Immature natural killer cell (primary cell): Measurements from ENCODE around the gene UGDH. TPM values are rescaled to one million over a fixed set of nuclear protein-coding genes. Genes with fewer than 3 reads are reported as not detected.
"Not testable (repeated sequence)": the region's sequence is repeated elsewhere in the genome, so short reads cannot be mapped to it uniquely, and the experiment has no call there.

Experiments used
- DNase-seq, 3 donors: peaks; one replicate each; pipeline ENCODE4 v3.0.0; 2022; ENCODE audit warnings: mixed read lengths in 1 of 3
- H3K27ac Mint-ChIP-seq, 6 donors: one replicate each; pipeline ENCODE4 v1.8.0; 2020; ENCODE audit warnings: mixed read lengths in 6 of 6, mild to moderate bottlenecking in 5 of 6, inconsistent platforms in 4 of 6, moderate library complexity in 3 of 6
- H3K27me3 Mint-ChIP-seq, 3 donors: one replicate each; pipeline ENCODE4 v1.8.0; 2020 to 2021; ENCODE audit warnings: low read depth in 3 of 3, mild to moderate bottlenecking in 3 of 3, mixed read lengths in 3 of 3, moderate library complexity in 3 of 3, inconsistent platforms in 1 of 3
- H3K36me3 Mint-ChIP-seq, 3 donors: one replicate each; pipeline ENCODE4 v1.8.0; 2020; ENCODE audit warnings: mixed read lengths in 3 of 3, inconsistent platforms in 2 of 3, mild to moderate bottlenecking in 2 of 3
- H3K4me1 Mint-ChIP-seq, 2 donors: one replicate each; pipeline ENCODE4 v1.8.0; 2020; ENCODE audit warnings: inconsistent platforms in 2 of 2, mild to moderate bottlenecking in 2 of 2, mixed read lengths in 2 of 2, moderate library complexity in 1 of 2
- H3K4me3 Mint-ChIP-seq, 5 donors: one replicate each; pipeline ENCODE4 v1.8.0; 2020; ENCODE audit warnings: mild to moderate bottlenecking in 5 of 5, mixed read lengths in 5 of 5, inconsistent platforms in 3 of 5, moderate library complexity in 3 of 5
- H3K9me3 Mint-ChIP-seq, 6 donors: one replicate each; pipeline ENCODE4 v1.8.0; 2020; ENCODE audit warnings: mild to moderate bottlenecking in 6 of 6, mixed read lengths in 6 of 6, inconsistent platforms in 4 of 6, moderate library complexity in 3 of 6
- polyA plus RNA-seq, 3 donors: library from polyadenylated mRNA; unstranded; fragments of 300-500 nt; fragmentation: Illumina TruSeq; gene quantifications; one replicate each; pipeline ENCODE4 v1.2.3, GENCODE V29; 2021

UGDH gene
- polyA plus RNA-seq, 3 donors from 2014 or later: 29.4 to 48.0 (median 40.0) TPM

DNA sequence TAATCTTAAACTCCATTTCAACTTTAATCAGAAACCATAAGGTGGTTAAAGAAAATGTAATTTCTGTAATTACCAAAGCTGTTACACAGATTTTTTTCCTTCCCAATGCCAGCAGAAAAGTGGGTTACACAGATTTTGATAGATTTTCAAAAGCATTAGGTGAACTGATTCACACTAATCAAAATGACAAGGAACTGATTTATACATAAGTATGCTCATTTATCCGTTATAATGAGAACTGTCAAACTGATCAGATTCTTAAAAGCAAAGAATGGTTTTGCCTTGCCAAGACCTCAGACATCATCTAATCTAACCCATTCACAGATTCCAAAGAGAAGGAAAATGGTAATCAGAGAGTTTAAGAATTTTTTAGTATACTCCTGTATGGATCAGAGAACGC is 5.2 kb downstream of the UGDH start:
- no peaks in the 10 kb centered on the region for H3K36me3 Mint-ChIP-seq
- H3K9me3 Mint-ChIP-seq: no peaks in the 10 kb centered on the region
- H3K4me1 Mint-ChIP-seq: peaks cover 13 to 15% of the 10 kb centered on the region in 2 donors
- H3K27me3 Mint-ChIP-seq: peaks cover 0 to 2% (median 0%) of the 10 kb centered on the region in 3 donors
- no peak for DNase-seq
- no peak overlapping the region for H3K4me3 Mint-ChIP-seq
- no peak overlapping the region for H3K27ac Mint-ChIP-seq

DNA sequence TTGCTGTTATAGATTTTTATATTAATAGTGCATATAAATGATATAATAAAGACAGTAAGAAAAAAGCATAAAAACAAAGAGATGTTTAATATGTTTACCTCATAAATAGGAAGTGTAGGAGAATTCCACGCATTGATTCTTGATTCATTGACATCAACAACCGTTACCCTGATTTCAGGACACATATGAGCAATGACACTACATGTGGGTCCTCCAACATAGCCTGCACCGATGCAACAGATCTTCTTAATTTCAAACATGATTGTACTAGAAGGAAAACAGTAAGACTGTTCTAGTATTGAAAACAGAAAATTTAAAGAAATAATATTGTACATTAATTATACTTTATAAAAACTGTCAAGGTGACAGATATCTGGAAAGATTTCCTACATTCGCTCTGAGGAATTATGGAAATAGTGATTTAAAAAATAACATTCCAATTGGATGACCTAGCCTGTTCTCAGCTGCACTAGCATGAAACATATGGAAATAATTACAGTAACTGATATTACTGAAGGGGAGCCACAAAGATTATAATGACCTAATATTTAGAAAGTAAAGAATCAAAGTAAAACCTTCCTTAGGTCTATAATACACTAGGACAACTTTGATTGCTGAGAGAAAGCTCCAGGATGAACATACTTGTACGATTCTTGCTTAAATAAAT is 5.9 kb downstream of the UGDH start:
- Mint-ChIP-seq H3K27me3 (no peaks in the 10 kb centered on the region), H3K36me3 (peaks cover 0 to 3% (median 3%) of the 10 kb centered on the region in 3 donors), H3K9me3 (no peaks in the 10 kb centered on the region), H3K4me1 (peaks cover 7 to 8% of the 10 kb centered on the region in 2 donors), H3K27ac (no peak overlapping the region), H3K4me3 (no peak overlapping the region)
- DNase-seq: no peak

DNA sequence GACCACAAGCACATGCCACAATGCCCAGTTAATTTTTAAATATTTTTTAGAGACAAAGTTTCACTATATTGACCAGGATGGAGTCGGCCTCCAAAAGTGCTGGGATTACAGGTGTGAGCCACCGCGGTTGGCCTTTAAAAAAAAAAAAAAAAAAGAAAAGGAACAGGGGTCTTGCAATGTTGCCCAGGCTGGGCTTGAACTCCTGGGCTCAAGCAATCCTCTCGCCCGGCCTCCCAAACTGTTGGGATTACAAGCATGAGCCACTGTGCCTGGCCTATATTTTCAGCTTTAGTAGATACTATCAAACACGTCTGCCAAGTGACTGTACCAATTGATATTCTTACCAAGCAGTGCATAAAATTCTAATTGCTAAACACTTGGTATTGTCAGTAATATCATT is 8.8 kb downstream of the UGDH start:
- H3K4me1 Mint-ChIP-seq: no peaks in the 10 kb centered on the region
- H3K9me3 Mint-ChIP-seq: no peaks in the 10 kb centered on the region
- H3K27ac Mint-ChIP-seq: no peak overlapping the region
- H3K27me3 Mint-ChIP-seq: no peaks in the 10 kb centered on the region
- H3K36me3 Mint-ChIP-seq: peaks cover 0 to 6% (median 5%) of the 10 kb centered on the region in 3 donors
- no peak for DNase-seq
- H3K4me3 Mint-ChIP-seq: no peak overlapping the region

DNA sequence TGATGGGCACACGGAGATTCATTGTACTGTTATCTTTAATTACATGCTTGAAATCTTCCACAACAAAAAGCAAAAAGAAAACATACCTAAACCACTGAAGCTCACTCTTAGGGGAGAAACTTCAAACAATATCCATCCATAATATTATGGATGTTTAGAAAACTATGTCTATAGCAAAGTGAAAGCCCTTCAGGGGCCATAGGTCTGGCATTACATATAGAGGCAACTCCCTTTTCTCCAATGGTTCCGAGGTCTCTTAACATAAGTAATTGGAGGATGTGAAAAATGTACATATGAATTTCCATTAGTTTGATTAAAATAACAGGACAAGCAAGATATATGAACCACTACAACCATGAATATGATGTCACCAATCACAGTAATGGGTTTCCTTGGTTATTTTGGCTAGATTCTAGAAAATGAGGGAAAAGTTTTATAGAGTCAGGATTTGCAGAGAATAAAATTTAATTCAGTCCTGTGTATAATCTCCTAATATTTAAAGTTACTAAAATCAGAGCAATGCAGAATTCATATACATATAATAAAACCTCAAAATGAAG is 10.8 kb downstream of the UGDH start:
- no peaks in the 10 kb centered on the region for H3K4me1 Mint-ChIP-seq
- H3K9me3 Mint-ChIP-seq: no peaks in the 10 kb centered on the region
- no peak overlapping the region for H3K4me3 Mint-ChIP-seq
- H3K27me3 Mint-ChIP-seq: no peaks in the 10 kb centered on the region
- no peak overlapping the region for H3K27ac Mint-ChIP-seq
- peaks cover 4 to 15% (median 11%) of the 10 kb centered on the region in 3 donors for H3K36me3 Mint-ChIP-seq
- DNase-seq: no peak

DNA sequence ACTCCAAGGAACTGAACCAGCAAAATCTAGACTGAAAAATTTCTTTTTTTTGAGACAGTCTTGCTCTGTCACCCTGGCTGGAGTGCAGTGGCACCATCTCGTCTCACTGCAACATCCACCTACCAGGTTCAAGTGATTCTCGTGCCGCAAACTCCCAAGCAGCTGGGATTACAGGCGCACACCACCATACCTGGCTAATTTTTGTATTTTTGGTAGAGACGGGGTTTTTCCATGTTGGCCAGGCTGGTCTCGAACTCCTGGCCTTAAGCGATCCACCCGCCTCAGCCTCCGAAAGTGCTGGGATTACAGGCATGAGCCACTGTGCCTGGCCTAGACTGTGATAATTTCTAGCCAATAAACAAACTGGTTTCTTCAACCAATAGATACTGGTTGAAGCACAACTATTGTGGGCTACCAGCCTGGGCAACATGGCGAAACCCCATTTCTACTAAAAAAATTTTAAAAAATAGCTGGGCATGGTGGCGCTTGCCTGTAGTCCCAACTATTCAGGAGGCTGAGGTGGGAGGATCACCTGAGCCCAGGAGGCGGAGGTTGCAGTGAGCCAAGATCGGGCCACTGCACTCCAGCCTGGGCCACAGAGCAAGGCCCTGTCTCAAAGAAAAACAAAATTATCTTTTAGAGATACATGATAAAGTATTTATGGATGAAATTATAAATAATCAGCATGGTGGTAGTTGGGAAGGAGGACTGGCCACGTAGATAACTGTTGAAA is 11.4 kb downstream of the UGDH start:
- not testable (repeated sequence) for DNase-seq, H3K27me3 Mint-ChIP-seq, H3K4me1 Mint-ChIP-seq, H3K27ac Mint-ChIP-seq, H3K9me3 Mint-ChIP-seq, H3K4me3 Mint-ChIP-seq
- H3K36me3 Mint-ChIP-seq: peaks cover 4 to 15% (median 12%) of the 10 kb centered on the region in 3 donors

DNA sequence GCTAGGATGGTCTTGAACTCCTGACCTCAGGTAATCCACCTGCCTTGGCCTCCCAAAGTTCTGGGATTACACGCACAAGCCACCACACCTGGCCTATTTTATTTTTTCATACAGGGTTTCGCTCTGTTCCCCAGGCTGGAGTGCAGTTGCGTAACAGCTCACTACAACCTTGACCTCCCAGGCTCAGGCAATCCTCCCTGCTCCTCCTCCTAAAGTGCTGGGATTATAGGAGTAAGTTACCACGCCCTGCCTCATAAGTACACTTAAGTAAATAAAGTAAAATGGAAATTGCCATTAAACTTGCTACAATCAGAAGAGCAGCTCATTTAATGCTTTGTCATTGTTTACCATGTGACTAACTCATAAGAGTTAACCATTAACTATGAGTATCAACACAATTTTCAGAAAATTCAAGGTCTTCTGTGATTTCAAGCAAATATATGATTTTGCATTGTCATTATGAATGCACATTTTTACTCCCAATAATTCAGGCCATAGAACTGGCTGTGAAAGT is 12.3 kb downstream of the UGDH start:
- H3K4me1 Mint-ChIP-seq: no peaks in the 10 kb centered on the region
- DNase-seq: no peak
- H3K27me3 Mint-ChIP-seq: no peaks in the 10 kb centered on the region
- no peaks in the 10 kb centered on the region for H3K9me3 Mint-ChIP-seq
- H3K4me3 Mint-ChIP-seq: no peak overlapping the region
- H3K36me3 Mint-ChIP-seq: peaks cover 12 to 20% (median 15%) of the 10 kb centered on the region in 3 donors
- peak overlapping the region in 1 of 6 donors; percentile 53 for H3K27ac Mint-ChIP-seq

DNA sequence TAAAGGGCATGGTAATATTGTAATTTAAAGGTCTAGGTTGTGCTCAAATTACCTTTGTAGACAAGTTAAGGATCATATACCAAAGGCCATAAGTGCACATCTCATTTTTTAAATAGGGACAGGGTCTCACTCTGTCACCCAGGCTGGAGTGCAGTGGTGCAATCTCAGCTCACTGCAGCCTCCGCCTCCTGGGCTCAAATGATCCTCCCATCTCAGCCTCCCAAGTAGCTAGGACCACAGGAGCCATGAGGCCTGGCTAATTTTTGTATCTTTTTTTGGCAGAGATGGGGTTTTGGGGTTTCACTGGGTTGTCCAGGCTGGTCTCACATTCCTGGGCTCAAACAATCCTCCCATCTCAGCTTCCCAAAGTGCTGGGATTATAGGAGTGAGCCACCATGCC is 13.0 kb downstream of the UGDH start:
- not testable (repeated sequence) for H3K27me3 Mint-ChIP-seq, H3K4me3 Mint-ChIP-seq, DNase-seq, H3K4me1 Mint-ChIP-seq, H3K9me3 Mint-ChIP-seq, H3K27ac Mint-ChIP-seq
- H3K36me3 Mint-ChIP-seq: peaks cover 15 to 24% (median 18%) of the 10 kb centered on the region in 3 donors

DNA sequence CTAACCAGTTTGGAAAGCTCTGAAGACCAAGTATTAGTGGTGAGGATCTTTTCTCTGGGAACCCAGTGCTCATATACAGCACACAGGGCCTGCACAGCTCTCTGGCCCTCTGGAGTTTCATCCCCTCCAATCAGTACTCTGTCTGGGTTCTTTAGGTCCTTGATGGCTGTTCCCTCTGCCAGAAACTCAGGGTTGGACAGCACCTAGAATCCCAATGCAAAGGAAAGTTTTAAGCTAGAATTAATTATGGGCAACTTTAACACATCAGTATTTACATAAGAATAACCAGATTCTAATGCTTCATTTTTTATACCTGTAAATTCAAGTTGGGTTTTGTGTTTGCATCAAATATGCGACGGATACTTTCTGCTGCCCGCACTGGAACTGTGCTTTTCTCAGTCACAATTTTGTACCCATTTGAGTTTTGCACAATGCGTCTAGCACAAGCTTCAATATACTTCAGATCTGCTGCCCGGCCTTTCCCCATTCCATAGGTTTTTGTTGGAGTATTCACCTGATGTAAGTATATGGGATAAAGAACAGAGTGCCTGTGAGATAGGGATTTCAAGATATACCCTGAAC is 16.8 kb downstream of the UGDH start:
- Mint-ChIP-seq H3K27ac (no peak overlapping the region), H3K27me3 (no peaks in the 10 kb centered on the region), H3K4me3 (no peak overlapping the region), H3K36me3 (peaks cover 16 to 31% (median 22%) of the 10 kb centered on the region in 3 donors), H3K4me1 (no peaks in the 10 kb centered on the region), H3K9me3 (no peaks in the 10 kb centered on the region)
- DNase-seq: no peak

DNA sequence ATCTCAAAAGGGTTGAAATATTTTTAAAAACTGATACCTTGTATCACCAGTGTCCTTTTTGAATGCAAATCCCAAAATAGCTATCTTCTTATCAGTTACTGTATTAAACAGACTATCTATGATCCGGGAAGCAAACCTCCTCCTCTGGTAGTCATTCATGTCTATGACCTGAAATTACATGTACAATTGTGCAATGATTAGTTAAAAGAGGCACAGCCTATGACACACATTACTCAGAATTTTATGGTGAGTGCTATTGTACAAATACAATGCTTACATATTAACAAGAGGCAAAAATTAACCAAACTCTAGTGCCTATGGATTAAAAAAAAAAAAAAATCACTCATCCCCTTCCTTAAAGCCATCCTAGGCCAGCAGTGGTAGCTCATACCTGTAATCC is 21.7 kb downstream of the UGDH start:
- Mint-ChIP-seq H3K36me3 (peaks cover 17 to 49% (median 35%) of the 10 kb centered on the region in 3 donors), H3K27ac (peak overlapping the region in 1 of 6 donors; percentile 64), H3K4me1 (no peaks in the 10 kb centered on the region), H3K27me3 (no peaks in the 10 kb centered on the region), H3K4me3 (no peak overlapping the region), H3K9me3 (no peaks in the 10 kb centered on the region)
- DNase-seq: no peak

DNA sequence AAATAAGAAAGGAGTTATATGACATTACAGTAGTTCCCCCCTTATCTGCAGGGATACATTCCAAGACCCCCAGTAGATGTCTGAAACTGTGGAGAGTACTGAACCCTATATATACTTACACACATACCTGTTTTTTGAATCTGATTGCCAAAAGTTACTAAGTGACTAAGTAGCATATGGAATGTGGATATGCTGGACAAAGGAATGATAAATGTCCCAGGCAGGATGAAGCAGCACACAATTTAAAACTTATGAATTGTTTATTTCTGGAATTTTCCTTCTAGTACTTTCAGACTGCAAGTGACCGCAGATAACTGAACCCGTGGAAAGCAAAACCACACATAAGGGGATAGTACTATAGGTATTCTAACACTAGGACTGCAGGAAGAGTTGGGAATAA is 22.7 kb downstream of the UGDH start:
- H3K27me3 Mint-ChIP-seq: no peaks in the 10 kb centered on the region
- no peak overlapping the region for H3K27ac Mint-ChIP-seq
- no peaks in the 10 kb centered on the region for H3K4me1 Mint-ChIP-seq
- DNase-seq: no peak
- peaks cover 23 to 44% (median 26%) of the 10 kb centered on the region in 3 donors for H3K36me3 Mint-ChIP-seq
- H3K4me3 Mint-ChIP-seq: no peak overlapping the region
- H3K9me3 Mint-ChIP-seq: no peaks in the 10 kb centered on the region

DNA sequence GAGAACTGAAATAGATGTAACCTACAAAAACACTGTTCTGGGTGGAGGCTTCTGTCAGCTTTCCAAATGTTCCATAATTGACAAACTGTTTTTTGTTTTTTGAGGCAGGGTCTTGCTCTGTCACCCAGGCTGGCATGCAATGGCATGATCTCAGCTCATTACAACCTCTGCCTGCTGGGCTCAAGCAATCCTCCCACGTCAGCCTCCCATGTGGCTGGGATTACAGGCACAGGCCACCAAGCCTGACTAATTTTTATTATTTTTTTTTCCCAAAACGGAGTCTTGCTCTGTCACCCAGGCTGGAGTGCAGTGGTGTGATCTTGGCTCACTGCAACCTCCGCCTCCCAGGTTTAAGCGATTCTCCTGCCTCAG is 24.6 kb downstream of the UGDH start:
- H3K4me1 Mint-ChIP-seq, H3K4me3 Mint-ChIP-seq, H3K27me3 Mint-ChIP-seq, H3K27ac Mint-ChIP-seq, H3K9me3 Mint-ChIP-seq, DNase-seq: not testable (repeated sequence)
- peaks cover 25 to 44% (median 33%) of the 10 kb centered on the region in 3 donors for H3K36me3 Mint-ChIP-seq

DNA sequence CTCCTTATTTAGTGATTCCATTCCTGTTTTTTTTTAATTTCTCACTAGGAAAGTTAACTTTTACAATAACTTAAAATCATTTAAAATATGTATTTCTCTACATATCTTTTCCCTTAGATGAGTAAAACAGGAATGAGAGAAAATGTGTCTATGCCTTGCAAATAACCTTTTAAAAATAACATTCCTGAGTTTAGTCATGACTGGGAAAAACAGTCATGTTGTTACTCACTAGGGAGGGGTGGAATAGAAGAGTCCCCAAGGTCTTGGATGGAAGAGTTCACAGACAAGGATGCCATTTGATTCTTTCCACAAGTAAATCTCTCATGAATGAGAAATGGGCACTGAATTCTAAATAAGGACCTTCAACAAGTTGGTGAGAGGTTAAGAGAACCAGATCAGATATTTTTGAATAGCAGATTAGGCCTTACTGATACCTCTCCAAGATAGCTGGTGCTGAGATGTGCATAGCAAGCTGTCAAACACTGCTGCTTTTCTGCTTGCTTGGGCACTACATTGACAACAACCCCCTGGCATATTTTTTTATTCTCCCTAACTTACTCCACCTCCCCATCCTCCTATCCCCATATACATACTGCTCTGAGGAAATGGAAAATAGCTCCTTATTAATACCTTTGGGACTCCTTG is 25.1 kb downstream of the UGDH start:
- no peaks in the 10 kb centered on the region for H3K27me3 Mint-ChIP-seq
- H3K4me1 Mint-ChIP-seq: no peaks in the 10 kb centered on the region
- no peak for DNase-seq
- no peak overlapping the region for H3K27ac Mint-ChIP-seq
- H3K4me3 Mint-ChIP-seq: no peak overlapping the region
- peaks cover 25 to 41% (median 33%) of the 10 kb centered on the region in 3 donors for H3K36me3 Mint-ChIP-seq
- H3K9me3 Mint-ChIP-seq: no peaks in the 10 kb centered on the region

DNA sequence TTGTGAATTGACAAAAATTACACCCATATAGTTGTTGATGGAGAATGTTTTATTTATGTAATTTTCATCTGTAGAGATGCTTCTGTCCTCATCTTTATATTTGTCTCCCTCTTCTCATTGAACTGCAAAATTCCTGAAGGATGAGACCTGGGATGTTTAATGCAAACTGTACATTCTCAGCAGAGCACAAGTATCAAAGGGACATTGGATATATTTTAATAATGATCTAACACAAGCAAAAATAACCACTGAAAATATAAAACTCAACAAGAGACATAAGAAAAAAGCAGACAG is 28.6 kb downstream of the UGDH start:
- no peak overlapping the region for H3K4me3 Mint-ChIP-seq
- DNase-seq: no peak
- no peak overlapping the region for H3K27ac Mint-ChIP-seq
- H3K27me3 Mint-ChIP-seq: peaks cover 0 to 3% (median 0%) of the 10 kb centered on the region in 3 donors
- H3K36me3 Mint-ChIP-seq: peaks cover 16 to 21% (median 20%) of the 10 kb centered on the region in 3 donors
- no peaks in the 10 kb centered on the region for H3K4me1 Mint-ChIP-seq
- H3K9me3 Mint-ChIP-seq: no peaks in the 10 kb centered on the region
